HG02970 (cell line): Measurements from ENCODE around the gene PNPLA5.
"Not testable (repeated sequence)": the region's sequence is repeated elsewhere in the genome, so short reads cannot be mapped to it uniquely, and the experiment has no call there.

Experiments used
- ATAC-seq: cut with Tn5 transposase; IDR thresholded peaks from one replicate; pipeline ENCODE4 v1.9.1; 2021; ENCODE audit warnings: mild to moderate bottlenecking, moderate library complexity, moderate number of reproducible peaks; ENCODE audit not compliant: unreplicated experiment, low FRiP score

The PNPLA5 gene

GRCh38 chr22:43882122-43882767 is 9.6 kb downstream of the PNPLA5 start:
- no peak for ATAC-seq

- no peak for ATAC-seq
Measured at GRCh38 chr22:43881091-43882061, 10.4 kb downstream of the PNPLA5 start.

GRCh38 chr22:43880541-43880991 is 11.2 kb downstream of the PNPLA5 start:
- no peak for ATAC-seq

GRCh38 chr22:43879901-43880540 is 11.8 kb downstream of the PNPLA5 start:
- ATAC-seq = no peak

GRCh38 chr22:43878831-43879550 is 12.8 kb downstream of the PNPLA5 start:
- ATAC-seq = no peak

GRCh38 chr22:43878079-43878795 is 13.6 kb downstream of the PNPLA5 start:
- ATAC-seq = no peak

- no peak for ATAC-seq
Measured at GRCh38 chr22:43876866-43877509, 14.8 kb downstream of the PNPLA5 start.

- ATAC-seq = no peak
Measured at GRCh38 chr22:43869799-43870198, 22.0 kb downstream of the PNPLA5 start.

- not testable (repeated sequence) for ATAC-seq
Measured at GRCh38 chr22:43869001-43869400, 22.8 kb downstream of the PNPLA5 start.

GRCh38 chr22:43867839-43868635 is 23.8 kb downstream of the PNPLA5 start:
- no peak for ATAC-seq

- no peak for ATAC-seq
Measured at GRCh38 chr22:43862882-43863202, 29.0 kb downstream of the PNPLA5 start.

- ATAC-seq = no peak
Measured at GRCh38 chr22:43862074-43862881, 29.5 kb downstream of the PNPLA5 start, which contains the start of gene SULT4A1. Gene SULT4A1, minus strand, starts transcription at chr22:43862513. Its CDS starts 131 bp downstream, at chr22:43862382.

GRCh38 chr22:43861529-43861928 is 30.3 kb downstream of the PNPLA5 start:
- no peak for ATAC-seq

- no peak for ATAC-seq
Measured at GRCh38 chr22:43860831-43861230, 31.0 kb downstream of the PNPLA5 start.

- no peak for ATAC-seq
Measured at GRCh38 chr22:43860126-43860525, 31.7 kb downstream of the PNPLA5 start.

- no peak for ATAC-seq
Measured at GRCh38 chr22:43859621-43860020, 32.2 kb downstream of the PNPLA5 start.

- no peak for ATAC-seq
Measured at GRCh38 chr22:43859176-43859575, 32.6 kb downstream of the PNPLA5 start.
